ENCODE results near the gene NAV3.
"Not testable (repeated sequence)": the region's sequence is repeated elsewhere in the genome, so short reads cannot be mapped to it uniquely, and the experiment has no call there.

Gene NAV3

GRCh38 chr12:78192979-78193378 is 362.3 kb downstream of the NAV3 start:
- no peak for DNase-seq (ENCODE audit: low read depth)

- DNase-seq (ENCODE audit: low read depth) = no peak
These were observed 363.8 kb downstream of the NAV3 start for GRCh38 chr12:78194448-78194847.

GRCh38 chr12:78198896-78199295 is 368.2 kb downstream of the NAV3 start:
- no peak for DNase-seq (ENCODE audit: low read depth)

- no peak for DNase-seq (ENCODE audit: low read depth)
These were observed 369.2 kb downstream of the NAV3 start for GRCh38 chr12:78199926-78200325.

GRCh38 chr12:78204926-78205325 is 374.2 kb downstream of the NAV3 start:
- DNase-seq (ENCODE audit: low read depth) = no peak

- no peak for DNase-seq (ENCODE audit: low read depth)
These were observed 377.4 kb downstream of the NAV3 start for GRCh38 chr12:78208092-78208491.

- DNase-seq (ENCODE audit: low read depth) = no peak
These were observed 379.3 kb downstream of the NAV3 start for GRCh38 chr12:78209846-78210505.

GRCh38 chr12:78210506-78210860 is 379.8 kb downstream of the NAV3 start:
- no peak for DNase-seq (ENCODE audit: low read depth)

- no peak for DNase-seq (ENCODE audit: low read depth)
These were observed 380.2 kb downstream of the NAV3 start for GRCh38 chr12:78210894-78211302.

GRCh38 chr12:78220811-78221210 is 390.1 kb downstream of the NAV3 start:
- DNase-seq (ENCODE audit: low read depth) = no peak

GRCh38 chr12:78224154-78224553 is 393.5 kb downstream of the NAV3 start:
- no peak for DNase-seq (ENCODE audit: low read depth)

- no peak for DNase-seq (ENCODE audit: low read depth)
These were observed 396.1 kb downstream of the NAV3 start for GRCh38 chr12:78226763-78227162.

GRCh38 chr12:78229591-78230101 is 399.0 kb downstream of the NAV3 start:
- no peak for DNase-seq (ENCODE audit: low read depth)

GRCh38 chr12:78232756-78233155 is 402.1 kb downstream of the NAV3 start:
- DNase-seq (ENCODE audit: low read depth) = no peak

- no peak for DNase-seq (ENCODE audit: low read depth)
These were observed 405.6 kb downstream of the NAV3 start for GRCh38 chr12:78236264-78236663.

- DNase-seq (ENCODE audit: low read depth) = no peak
These were observed 408.9 kb downstream of the NAV3 start for GRCh38 chr12:78239544-78239943.

- DNase-seq (ENCODE audit: low read depth) = no peak
These were observed 410.1 kb downstream of the NAV3 start for GRCh38 chr12:78240827-78241226.

GRCh38 chr12:78241446-78241845 is 410.8 kb downstream of the NAV3 start:
- no peak for DNase-seq (ENCODE audit: low read depth)

- DNase-seq (ENCODE audit: low read depth) = no peak
These were observed 414.3 kb downstream of the NAV3 start for GRCh38 chr12:78244916-78245507.

GRCh38 chr12:78248321-78248720 is 417.6 kb downstream of the NAV3 start:
- no peak for DNase-seq (ENCODE audit: low read depth)

GRCh38 chr12:78249578-78249977 is 418.9 kb downstream of the NAV3 start:
- no peak for DNase-seq (ENCODE audit: low read depth)

- DNase-seq (ENCODE audit: low read depth) = not testable (repeated sequence)
These were observed 427.0 kb downstream of the NAV3 start for GRCh38 chr12:78257662-78258061.

- DNase-seq (ENCODE audit: low read depth) = no peak
These were observed 430.3 kb downstream of the NAV3 start for GRCh38 chr12:78260976-78261375.

- DNase-seq (ENCODE audit: low read depth) = no peak
These were observed 431.2 kb downstream of the NAV3 start for GRCh38 chr12:78261901-78262300.

Measured in activated T-helper 9 cell treated with anti-CD3 and anti-CD28 coated beads, Interleukin-2, amount 50 U/mL, for 16 hours (primary cell).